HG03571 (cell line): ENCODE data around the gene AFAP1.
"Not testable (repeated sequence)": the region's sequence is repeated elsewhere in the genome, so short reads cannot be mapped to it uniquely, and the experiment has no call there.

Experiments used
- ATAC-seq: cut with Tn5 transposase; IDR thresholded peaks from one replicate; pipeline ENCODE4 v1.9.1; 2021; ENCODE audit not compliant: unreplicated experiment

Gene AFAP1

GRCh38 chr4:7922466-7922865 lies 17.2 kb downstream of the AFAP1 start:
- no peak for ATAC-seq

GRCh38 chr4:7918981-7919380 lies 20.7 kb downstream of the AFAP1 start:
- no peak for ATAC-seq

- not testable (repeated sequence) for ATAC-seq
Measured at GRCh38 chr4:7918187-7918586, 21.5 kb downstream of the AFAP1 start.

GRCh38 chr4:7917669-7918068 lies 22.0 kb downstream of the AFAP1 start:
- no peak for ATAC-seq

- no peak for ATAC-seq
Measured at GRCh38 chr4:7915875-7916242, 23.8 kb downstream of the AFAP1 start.

- no peak for ATAC-seq
Measured at GRCh38 chr4:7912826-7913225, 26.8 kb downstream of the AFAP1 start.

GRCh38 chr4:7910952-7911578 lies 28.6 kb downstream of the AFAP1 start:
- no peak for ATAC-seq

GRCh38 chr4:7910263-7910896 lies 29.3 kb downstream of the AFAP1 start:
- ATAC-seq = no peak

GRCh38 chr4:7909463-7910262 lies 30.0 kb downstream of the AFAP1 start:
- ATAC-seq = no peak

- ATAC-seq = no peak
Measured at GRCh38 chr4:7908668-7909067, 31.0 kb downstream of the AFAP1 start.

- no peak for ATAC-seq
Measured at GRCh38 chr4:7907142-7907541, 32.5 kb downstream of the AFAP1 start.

- ATAC-seq = no peak
Measured at GRCh38 chr4:7906171-7906701, 33.4 kb downstream of the AFAP1 start.

GRCh38 chr4:7904952-7905915 lies 34.4 kb downstream of the AFAP1 start:
- no peak for ATAC-seq

- no peak for ATAC-seq
Measured at GRCh38 chr4:7903791-7904516, 35.7 kb downstream of the AFAP1 start.

GRCh38 chr4:7902826-7903225 lies 36.8 kb downstream of the AFAP1 start:
- no peak for ATAC-seq

- no peak for ATAC-seq
Measured at GRCh38 chr4:7902101-7902553, 37.5 kb downstream of the AFAP1 start.

- ATAC-seq = no peak
Measured at GRCh38 chr4:7901311-7901885, 38.3 kb downstream of the AFAP1 start.

- ATAC-seq = no peak
Measured at GRCh38 chr4:7900334-7900909, 39.2 kb downstream of the AFAP1 start.

- no peak for ATAC-seq
Measured at GRCh38 chr4:7899184-7899869, 40.3 kb downstream of the AFAP1 start.
